Measurements from ENCODE around the gene PCSK6.

PCSK6 gene

GRCh38 chr15:101433396-101433795 is 56.1 kb downstream of the PCSK6 start:
- H3K4me1 ChIP-seq (ENCODE audit: low read length), result no peaks in the 10 kb centered on the region
- H3K36me3 ChIP-seq (replicated peaks; ENCODE audit: insufficient read depth, low read length), result no peaks in the 10 kb centered on the region
- no peaks in the 10 kb centered on the region for H4K20me1 ChIP-seq (ENCODE audit: insufficient read depth, low read length)
- H2AFZ ChIP-seq (ENCODE audit: low read length), result no peak overlapping the region
- H3K4me3 ChIP-seq (ENCODE audit: low read length), result no peak overlapping the region
- H3F3A ChIP-seq (ENCODE audit: insufficient read depth, low read length), result no peaks in the 10 kb centered on the region
- H3K9me3 ChIP-seq (replicated peaks; ENCODE audit: insufficient read depth, low read length), result no peaks in the 10 kb centered on the region
- TF ChIP-seq CTCF (IDR thresholded peaks at IDR 0.05; ENCODE audit: low read length) (no peak), EZH2phosphoT487 (IDR thresholded peaks at IDR 0.05; ENCODE audit: low read length) (no peak), EZH2 (optimal IDR thresholded peaks at IDR 0.05; ENCODE audit: low read depth, low read length) (no peak)
- no peak overlapping the region for H3K9ac ChIP-seq (ENCODE audit: low read length)
- H3K4me2 ChIP-seq (ENCODE audit: low read depth, low read length), result no peak overlapping the region
- no peaks in the 10 kb centered on the region for H3K9me2 ChIP-seq (replicated peaks; ENCODE audit: insufficient read depth, low read length)
- DNase-seq, result no peak
- no peak overlapping the region for H3K27ac ChIP-seq (ENCODE audit: low read length)
- H3K79me2 ChIP-seq (ENCODE audit: low read length), result no peaks in the 10 kb centered on the region
- peaks cover 35% of the 10 kb centered on the region for H3K27me3 ChIP-seq (replicated peaks; ENCODE audit: insufficient read depth, low read length)

- Histone ChIP-seq H4K20me1 (ENCODE audit: insufficient read depth, low read length) (no peaks in the 10 kb centered on the region), H3K9ac (ENCODE audit: low read length) (no peak overlapping the region), H3K27me3 (replicated peaks; ENCODE audit: insufficient read depth, low read length) (peaks cover 35% of the 10 kb centered on the region), H3K4me3 (ENCODE audit: low read length) (no peak overlapping the region), H3K9me2 (replicated peaks; ENCODE audit: insufficient read depth, low read length) (no peaks in the 10 kb centered on the region), H3F3A (ENCODE audit: insufficient read depth, low read length) (no peaks in the 10 kb centered on the region), H3K79me2 (ENCODE audit: low read length) (no peaks in the 10 kb centered on the region), H3K4me2 (ENCODE audit: low read depth, low read length) (no peak overlapping the region), H3K4me1 (ENCODE audit: low read length) (no peaks in the 10 kb centered on the region), H3K27ac (ENCODE audit: low read length) (no peak overlapping the region), H3K36me3 (replicated peaks; ENCODE audit: insufficient read depth, low read length) (no peaks in the 10 kb centered on the region), H3K9me3 (replicated peaks; ENCODE audit: insufficient read depth, low read length) (no peaks in the 10 kb centered on the region), H2AFZ (ENCODE audit: low read length) (no peak overlapping the region)
- no peak for DNase-seq
- TF ChIP-seq CTCF (IDR thresholded peaks at IDR 0.05; ENCODE audit: low read length) (no peak), EZH2phosphoT487 (IDR thresholded peaks at IDR 0.05; ENCODE audit: low read length) (no peak), EZH2 (optimal IDR thresholded peaks at IDR 0.05; ENCODE audit: low read depth, low read length) (no peak)
These were observed 56.5 kb downstream of the PCSK6 start for GRCh38 chr15:101432982-101433381.

- H3K79me2 ChIP-seq (ENCODE audit: low read length), result no peaks in the 10 kb centered on the region
- no peaks in the 10 kb centered on the region for H3K36me3 ChIP-seq (replicated peaks; ENCODE audit: insufficient read depth, low read length)
- H3K9ac ChIP-seq (ENCODE audit: low read length), result no peak overlapping the region
- H3K4me2 ChIP-seq (ENCODE audit: low read depth, low read length), result no peak overlapping the region
- TF ChIP-seq EZH2phosphoT487 (IDR thresholded peaks at IDR 0.05; ENCODE audit: low read length), result no peak
- TF ChIP-seq CTCF (IDR thresholded peaks at IDR 0.05; ENCODE audit: low read length), result no peak
- no peak for TF ChIP-seq EZH2 (optimal IDR thresholded peaks at IDR 0.05; ENCODE audit: low read depth, low read length)
- H3K9me2 ChIP-seq (replicated peaks; ENCODE audit: insufficient read depth, low read length), result no peaks in the 10 kb centered on the region
- H4K20me1 ChIP-seq (ENCODE audit: insufficient read depth, low read length), result no peaks in the 10 kb centered on the region
- H3K27ac ChIP-seq (ENCODE audit: low read length), result no peak overlapping the region
- no peak for DNase-seq
- H3K4me1 ChIP-seq (ENCODE audit: low read length), result no peaks in the 10 kb centered on the region
- peaks cover 31% of the 10 kb centered on the region for H3K27me3 ChIP-seq (replicated peaks; ENCODE audit: insufficient read depth, low read length)
- no peak overlapping the region for H2AFZ ChIP-seq (ENCODE audit: low read length)
- H3K9me3 ChIP-seq (replicated peaks; ENCODE audit: insufficient read depth, low read length), result no peaks in the 10 kb centered on the region
- H3K4me3 ChIP-seq (ENCODE audit: low read length), result no peak overlapping the region
- no peaks in the 10 kb centered on the region for H3F3A ChIP-seq (ENCODE audit: insufficient read depth, low read length)
These were observed 57.8 kb downstream of the PCSK6 start for GRCh38 chr15:101431748-101432147.

All from MM.1S (cell line).